ENCODE results near the gene TBC1D10B.
"Not testable (repeated sequence)": the region's sequence is repeated elsewhere in the genome, so short reads cannot be mapped to it uniquely, and the experiment has no call there.

TBC1D10B gene

DNA sequence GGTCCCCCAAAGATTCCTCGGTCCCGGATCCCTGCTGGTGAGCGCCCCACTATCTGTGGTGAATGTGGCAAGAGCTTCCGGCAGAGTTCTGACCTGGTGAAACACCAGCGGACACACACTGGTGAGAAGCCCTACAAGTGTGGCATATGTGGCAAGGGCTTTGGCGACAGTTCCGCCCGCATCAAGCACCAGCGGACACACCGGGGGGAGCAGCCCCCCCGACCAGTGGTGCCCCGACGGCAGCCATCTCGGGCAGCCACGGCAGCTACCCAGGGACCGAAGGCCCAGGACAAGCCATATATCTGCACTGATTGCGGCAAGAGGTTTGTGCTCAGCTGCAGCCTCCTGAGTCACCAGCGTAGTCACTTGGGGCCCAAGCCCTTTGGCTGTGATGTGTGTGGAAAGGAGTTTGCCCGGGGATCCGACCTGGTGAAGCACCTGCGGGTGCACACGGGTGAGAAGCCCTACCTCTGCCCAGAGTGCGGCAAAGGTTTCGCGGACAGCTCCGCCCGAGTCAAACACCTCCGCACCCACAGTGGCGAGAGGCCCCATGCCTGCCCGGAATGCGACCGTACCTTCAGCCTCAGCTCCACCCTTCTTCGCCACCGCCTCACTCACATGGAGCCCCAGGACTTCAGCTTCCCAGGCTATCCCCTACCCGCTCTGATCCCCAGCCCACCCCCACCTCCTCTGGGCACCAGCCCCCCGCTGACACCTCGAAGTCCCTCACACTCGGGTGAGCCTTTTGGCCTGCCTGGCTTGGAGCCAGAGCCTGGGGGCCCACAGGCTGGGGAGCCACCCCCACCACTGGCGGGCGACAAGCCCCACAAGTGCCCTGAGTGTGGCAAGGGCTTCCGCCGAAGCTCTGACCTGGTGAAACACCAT is 27.7 kb upstream of the TBC1D10B start:
- no peak for DNase-seq

- no peak for DNase-seq
Observed at GRCh38 chr16:30397056-30397455, 26.8 kb upstream of the TBC1D10B start.

- not testable (repeated sequence) for DNase-seq
Observed at GRCh38 chr16:30396627-30397026, 26.3 kb upstream of the TBC1D10B start.

DNA sequence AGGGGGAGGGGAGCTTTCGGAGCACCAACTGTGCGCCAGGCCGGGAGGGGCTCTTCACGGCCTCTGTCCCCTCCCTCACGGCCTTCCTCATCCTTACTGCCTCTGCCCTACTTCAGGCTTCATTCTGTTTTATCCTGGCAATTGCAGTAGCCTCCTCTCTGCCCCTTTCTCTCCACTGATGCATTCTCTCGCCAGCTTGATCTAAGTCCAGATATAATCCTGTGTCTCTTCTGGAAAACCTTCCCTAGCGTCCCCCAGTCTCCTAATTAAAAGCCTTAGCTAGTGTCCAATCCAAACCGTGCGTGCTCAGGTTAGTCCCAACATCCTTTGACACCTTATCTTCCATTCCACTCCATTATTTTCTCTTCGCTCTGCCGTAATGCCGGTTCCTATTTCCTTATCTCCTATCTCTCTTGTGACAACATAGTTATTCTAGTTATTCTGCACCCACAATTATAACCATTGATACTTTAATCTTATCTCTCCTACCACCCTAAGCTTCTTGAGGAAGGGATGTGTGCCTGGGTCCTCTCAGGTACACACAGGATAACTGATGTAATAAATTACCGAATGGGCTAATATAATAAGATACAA is 25.8 kb upstream of the TBC1D10B start:
- DNase-seq, result no peak

- peak; percentile 48 for DNase-seq
Observed at GRCh38 chr16:30395155-30395991, 25.1 kb upstream of the TBC1D10B start, which contains the start of gene ZNF48. TSS of gene ZNF48 (plus strand) at chr16:30395420. CDS start at chr16:30395795, 375 bp downstream.

- no peak for DNase-seq
Observed at GRCh38 chr16:30394592-30395154, 24.4 kb upstream of the TBC1D10B start.

DNA sequence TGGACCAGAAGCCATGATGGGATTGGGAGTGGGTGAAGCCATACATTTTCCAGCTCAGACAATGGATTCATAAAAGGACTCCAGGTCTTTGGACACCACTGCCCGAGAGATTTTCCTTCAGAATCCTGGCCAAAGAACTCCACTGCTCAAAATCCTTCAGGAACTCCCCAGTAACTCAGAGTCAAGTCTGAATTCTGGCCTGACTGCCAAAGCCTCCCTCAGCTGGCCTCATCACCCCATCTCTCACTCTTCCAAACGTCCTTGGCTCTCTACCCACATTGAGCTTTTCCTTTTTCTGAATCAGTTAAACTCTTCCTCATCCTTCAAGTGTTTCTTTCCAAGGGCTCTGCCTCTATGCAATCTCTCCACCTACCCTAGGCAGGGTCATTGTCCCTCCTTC is 13.2 kb upstream of the TBC1D10B start:
- DNase-seq, result no peak

- DNase-seq, result peak; percentile 78
Observed at GRCh38 chr16:30382111-30382881, 12.0 kb upstream of the TBC1D10B start, which contains the start of gene SEPTIN1. TSS of gene SEPTIN1 (minus strand) at chr16:30382561. CDS start at chr16:30382542, 19 bp downstream.

DNA sequence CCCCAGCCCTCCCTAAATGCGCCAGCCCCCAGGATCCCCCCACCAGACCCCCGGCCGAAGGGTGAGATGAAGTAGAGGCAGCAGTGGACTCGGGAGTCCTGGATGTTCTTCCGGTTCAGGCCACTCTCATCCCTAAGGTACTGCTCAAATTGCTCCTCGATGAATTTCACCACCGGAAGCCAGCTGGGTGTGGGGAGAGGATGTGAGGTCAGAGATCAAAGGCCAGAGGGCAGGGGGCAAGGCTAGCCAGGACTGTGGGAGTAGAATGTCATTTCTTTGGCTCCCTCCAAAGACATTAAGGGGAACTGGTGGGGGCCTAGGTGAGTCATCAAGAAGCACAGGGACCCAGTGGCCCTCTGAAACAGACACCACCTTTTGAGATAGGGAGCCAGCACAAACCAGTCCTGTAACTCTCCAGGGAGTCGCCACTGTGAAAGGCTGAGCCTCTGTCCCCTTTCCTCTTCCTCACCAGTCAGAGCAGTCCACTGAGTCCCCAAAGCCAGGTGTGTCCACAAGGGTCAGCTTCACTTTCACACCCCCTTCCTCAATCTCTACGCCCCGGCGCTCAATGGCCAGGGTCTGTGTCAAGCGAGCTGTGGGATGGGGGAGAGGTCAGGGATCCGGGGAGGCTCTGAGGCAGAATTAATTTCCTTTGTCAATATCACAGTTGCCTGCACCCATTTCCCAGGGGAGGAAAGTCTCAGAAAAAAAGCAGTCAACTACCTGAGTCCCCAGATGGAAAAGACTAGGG is 11.2 kb upstream of the TBC1D10B start:
- DNase-seq, result no peak

GRCh38 chr16:30380803-30381208 is 10.5 kb upstream of the TBC1D10B start:
- DNase-seq, result no peak

GRCh38 chr16:30380072-30380802 is 9.9 kb upstream of the TBC1D10B start:
- no peak for DNase-seq

GRCh38 chr16:30379158-30379783 is 9.0 kb upstream of the TBC1D10B start:
- DNase-seq, result no peak

- peak; percentile 100 for DNase-seq
Observed at GRCh38 chr16:30378236-30379157, 8.2 kb upstream of the TBC1D10B start.

DNA sequence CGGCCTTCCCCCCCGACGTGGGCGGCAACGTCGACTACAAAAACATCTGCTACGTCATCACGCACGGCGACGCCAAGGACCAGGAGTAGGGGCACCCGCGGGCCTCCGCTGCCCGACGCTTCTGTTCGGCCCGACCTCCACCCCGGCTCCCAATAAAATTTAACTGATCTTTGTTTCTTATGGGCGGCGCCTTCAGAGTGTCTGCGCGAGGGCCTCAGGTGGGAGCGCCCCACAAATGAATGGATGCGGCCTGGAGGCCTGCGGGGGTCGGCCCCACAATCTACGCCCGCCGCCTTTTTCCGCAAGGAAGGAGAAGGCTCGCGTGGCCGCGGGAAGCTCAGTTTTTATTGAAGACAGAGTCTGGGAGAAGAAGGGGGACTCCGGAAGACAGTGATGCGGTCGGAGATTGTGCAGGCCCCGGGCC is 7.5 kb upstream of the TBC1D10B start:
- DNase-seq, result peak; percentile 81

DNA sequence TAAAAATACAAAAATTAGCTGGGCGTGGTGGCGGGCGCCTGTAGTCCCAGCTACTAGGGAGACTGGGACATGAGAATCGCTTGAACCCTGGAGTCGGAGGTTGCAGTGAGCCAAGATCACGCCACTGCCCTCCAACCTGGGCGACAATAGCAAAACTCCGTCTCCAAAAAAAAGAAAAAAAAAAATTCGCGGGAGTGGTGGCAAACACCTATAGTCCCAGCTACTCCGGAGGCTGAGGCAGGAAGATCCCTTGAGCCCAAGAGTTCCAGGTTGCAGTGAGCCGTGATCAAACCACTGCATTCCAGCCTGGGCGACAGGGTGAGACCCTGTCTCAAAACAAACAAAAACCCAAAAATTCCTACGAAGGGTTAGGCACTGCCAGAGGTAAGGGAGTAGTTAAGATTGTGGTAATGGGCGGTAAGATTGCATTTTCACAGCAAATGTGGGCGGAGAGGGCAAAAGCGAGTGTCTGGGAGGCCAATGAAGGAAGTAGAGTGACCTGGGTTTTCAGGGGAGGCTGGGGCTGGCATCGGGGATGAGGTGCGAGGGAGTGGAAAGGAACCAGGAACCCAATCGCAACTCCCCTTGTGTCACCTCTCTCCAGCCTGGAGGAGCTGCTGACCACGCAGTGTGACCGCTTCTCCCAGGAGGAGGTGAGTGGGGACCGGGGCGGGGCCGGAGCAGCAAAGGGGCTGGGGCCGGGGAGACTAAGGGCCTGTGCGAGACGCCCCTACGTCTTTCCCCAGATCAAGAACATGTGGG is 6.9 kb upstream of the TBC1D10B start:
- DNase-seq, result no peak

DNA sequence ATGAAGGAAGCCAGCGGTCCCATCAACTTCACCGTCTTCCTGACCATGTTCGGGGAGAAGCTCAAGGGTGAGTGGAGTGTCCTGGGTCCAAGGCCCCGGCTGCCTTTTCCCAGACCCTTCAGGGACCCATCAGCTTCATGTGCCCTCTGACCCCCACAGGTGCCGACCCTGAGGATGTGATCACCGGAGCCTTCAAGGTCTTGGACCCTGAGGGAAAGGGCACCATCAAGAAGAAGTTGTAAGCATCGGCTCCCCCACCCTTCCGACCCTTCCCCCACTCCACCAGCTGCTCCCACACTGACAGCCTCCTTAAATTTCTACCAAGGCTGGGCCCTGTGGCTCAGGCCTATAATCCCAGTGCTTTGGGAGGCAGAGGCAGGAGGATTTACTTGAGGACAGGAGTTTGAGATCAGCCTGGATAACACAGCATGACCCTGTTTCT is 6.2 kb upstream of the TBC1D10B start:
- DNase-seq, result no peak

DNA sequence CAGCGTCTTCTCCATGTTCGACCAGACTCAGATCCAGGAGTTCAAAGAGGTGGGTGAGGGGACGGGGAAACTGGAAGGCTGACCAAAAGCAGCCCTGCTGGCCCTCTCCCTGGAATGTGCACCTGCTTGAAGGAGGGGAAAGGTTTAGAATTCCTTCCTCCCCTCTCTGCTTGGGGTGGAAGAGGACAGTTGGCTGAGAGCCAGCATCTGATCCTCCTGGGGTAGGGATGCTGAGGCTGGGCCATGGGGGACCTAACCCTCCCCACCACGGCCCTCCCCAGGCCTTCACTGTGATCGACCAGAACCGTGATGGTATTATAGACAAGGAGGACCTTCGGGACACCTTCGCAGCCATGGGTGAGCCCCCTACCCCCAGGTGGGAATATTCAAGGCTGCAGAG is 5.6 kb upstream of the TBC1D10B start:
- no peak for DNase-seq

GRCh38 chr16:30374538-30374937 is 4.2 kb upstream of the TBC1D10B start, which contains the start of gene MYL11:
TSS of gene MYL11 (plus strand) at chr16:30374802. CDS start at chr16:30374858, 56 bp downstream.
- no peak for DNase-seq
